ENCODE results near the gene KHSRP. TPM values are rescaled to one million over a fixed set of nuclear protein-coding genes. Genes with fewer than 3 reads are reported as not detected.
"Not testable (repeated sequence)": the region's sequence is repeated elsewhere in the genome, so short reads cannot be mapped to it uniquely, and the experiment has no call there.

KHSRP gene
- total RNA-seq, 2 donors from 2014 or later: 210 to 433 TPM

DNA sequence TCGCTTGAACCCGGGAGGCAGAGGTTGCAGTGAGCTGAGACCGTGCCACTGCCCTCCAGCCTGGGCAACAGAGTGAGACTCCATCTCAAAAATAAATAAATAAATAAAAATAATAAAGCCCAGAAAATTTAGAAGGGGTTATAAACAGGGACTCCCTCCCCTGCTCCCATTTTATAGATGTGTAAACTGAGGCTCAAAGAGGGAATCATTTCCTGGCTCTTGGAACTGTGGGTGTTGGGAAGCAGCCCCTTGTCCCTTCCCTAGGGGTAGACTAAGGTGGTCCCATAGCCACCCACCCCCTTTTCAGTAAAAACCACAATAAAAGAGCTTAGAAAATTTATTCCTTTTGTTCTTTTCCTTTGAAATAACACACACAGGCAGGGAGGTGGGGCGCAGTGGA lies 15.1 kb upstream of the KHSRP start:
- Histone ChIP-seq H3K27me3 (no peaks in the 10 kb centered on the region), H3K27ac (no peak overlapping the region), H3K9ac (ENCODE audit: low read depth in 2 of 2, low read length in 2 of 2) (no peak overlapping the region), H3K36me3 (no peaks in the 10 kb centered on the region), H3K4me3 (no peak overlapping the region), H3K4me1 (no peaks in the 10 kb centered on the region), H3K9me3 (no peaks in the 10 kb centered on the region)
- intact Hi-C loops (cut with DNase I): no loop called here
- DNase-seq: no peak
- TF ChIP-seq, protein P1, sequence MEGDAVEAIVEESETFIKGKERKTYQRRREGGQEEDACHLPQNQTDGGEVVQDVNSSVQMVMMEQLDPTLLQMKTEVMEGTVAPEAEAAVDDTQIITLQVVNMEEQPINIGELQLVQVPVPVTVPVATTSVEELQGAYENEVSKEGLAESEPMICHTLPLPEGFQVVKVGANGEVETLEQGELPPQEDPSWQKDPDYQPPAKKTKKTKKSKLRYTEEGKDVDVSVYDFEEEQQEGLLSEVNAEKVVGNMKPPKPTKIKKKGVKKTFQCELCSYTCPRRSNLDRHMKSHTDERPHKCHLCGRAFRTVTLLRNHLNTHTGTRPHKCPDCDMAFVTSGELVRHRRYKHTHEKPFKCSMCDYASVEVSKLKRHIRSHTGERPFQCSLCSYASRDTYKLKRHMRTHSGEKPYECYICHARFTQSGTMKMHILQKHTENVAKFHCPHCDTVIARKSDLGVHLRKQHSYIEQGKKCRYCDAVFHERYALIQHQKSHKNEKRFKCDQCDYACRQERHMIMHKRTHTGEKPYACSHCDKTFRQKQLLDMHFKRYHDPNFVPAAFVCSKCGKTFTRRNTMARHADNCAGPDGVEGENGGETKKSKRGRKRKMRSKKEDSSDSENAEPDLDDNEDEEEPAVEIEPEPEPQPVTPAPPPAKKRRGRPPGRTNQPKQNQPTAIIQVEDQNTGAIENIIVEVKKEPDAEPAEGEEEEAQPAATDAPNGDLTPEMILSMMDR (IDR thresholded peaks at IDR 0.05): no peak

DNA sequence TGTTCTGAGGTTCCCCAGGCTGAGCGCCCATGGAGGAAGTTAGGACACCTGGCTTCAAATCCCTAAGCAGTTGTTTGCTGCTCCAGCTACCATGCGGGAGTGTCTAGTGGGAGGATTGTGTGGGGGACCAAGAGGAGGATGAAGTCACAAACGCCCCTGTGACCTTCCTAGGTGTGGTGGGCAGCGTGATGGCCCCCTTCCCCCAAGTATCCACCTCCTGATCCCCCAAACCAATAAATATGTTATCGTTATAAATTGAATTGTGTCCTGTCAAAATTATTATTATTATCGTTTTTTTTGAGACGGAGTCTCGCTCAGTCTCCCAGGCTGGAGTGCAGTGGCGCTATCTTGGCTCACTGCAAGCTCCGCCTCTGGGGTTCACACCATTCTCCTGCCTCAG lies 9.1 kb upstream of the KHSRP start, which contains the start of gene SLC25A41:
Gene SLC25A41, minus strand, starts transcription at position 101 of the 400 bp plus-strand sequence. Its CDS starts 70 bp downstream, at position 31.
- no peak within 1 kb of the TSS for H3K4me3 ChIP-seq
- TF ChIP-seq, protein P1 (IDR thresholded peaks at IDR 0.05): no peak
- H3K27ac ChIP-seq: no peak within 1 kb of the TSS
- no peaks in the 10 kb centered on the region for H3K27me3 ChIP-seq
- intact Hi-C loops (cut with DNase I): no loop called here
- no peaks in the 10 kb centered on the region for H3K9me3 ChIP-seq
- no peaks in the 10 kb centered on the region for H3K4me1 ChIP-seq
- H3K9ac ChIP-seq (ENCODE audit: low read depth in 2 of 2, low read length in 2 of 2): no peak within 1 kb of the TSS
- DNase-seq: no peak
- no peaks in the 10 kb centered on the region for H3K36me3 ChIP-seq

DNA sequence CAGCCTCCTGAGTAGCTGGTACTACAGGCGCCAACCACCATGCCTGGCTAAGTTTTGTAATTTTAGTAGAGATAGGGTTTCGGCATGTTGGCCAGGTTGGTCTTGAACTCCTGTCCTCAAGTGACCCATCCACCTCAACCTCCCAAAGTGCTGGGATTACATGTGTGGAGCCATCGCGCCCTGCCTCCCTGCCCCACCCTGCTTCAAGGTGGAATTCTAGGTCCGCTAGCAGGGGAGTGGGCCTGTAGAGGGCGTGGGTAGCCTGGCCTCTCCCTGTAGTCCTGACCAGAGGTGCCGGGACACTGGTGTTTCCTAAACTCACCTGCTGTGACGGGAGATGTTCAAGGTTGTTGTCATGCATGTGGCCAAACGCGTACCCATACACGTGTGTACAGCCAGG lies 8.6 kb upstream of the KHSRP start:
- no peak for DNase-seq
- H3K4me1 ChIP-seq: no peaks in the 10 kb centered on the region
- no peak overlapping the region for H3K4me3 ChIP-seq
- intact Hi-C loops (cut with DNase I): no loop called here
- H3K36me3 ChIP-seq: no peaks in the 10 kb centered on the region
- H3K27ac ChIP-seq: no peak overlapping the region
- TF ChIP-seq, protein P1 (IDR thresholded peaks at IDR 0.05): no peak
- H3K9me3 ChIP-seq: no peaks in the 10 kb centered on the region
- no peaks in the 10 kb centered on the region for H3K27me3 ChIP-seq
- H3K9ac ChIP-seq (ENCODE audit: low read depth in 2 of 2, low read length in 2 of 2): no peak overlapping the region

DNA sequence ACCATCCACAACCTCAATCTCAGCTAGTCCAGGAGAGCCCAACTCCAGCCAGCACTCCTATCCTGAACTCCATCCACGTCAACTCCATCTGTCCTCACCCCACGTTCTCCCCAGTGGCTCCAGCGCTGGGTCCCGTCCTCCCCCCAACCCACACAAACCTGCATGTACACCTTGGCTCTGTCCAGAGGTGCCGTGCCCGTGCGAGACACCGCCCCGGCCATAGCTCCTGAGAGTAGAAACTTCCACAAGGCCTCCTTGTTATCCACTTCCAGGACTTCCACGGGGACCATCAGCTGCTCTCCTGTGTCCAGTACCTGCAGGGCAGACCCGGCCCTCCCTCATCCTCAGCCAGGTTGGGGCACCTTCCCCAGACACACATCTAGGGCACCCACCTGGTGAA lies 7.3 kb upstream of the KHSRP start:
- Histone ChIP-seq H3K9me3 (no peaks in the 10 kb centered on the region), H3K36me3 (no peaks in the 10 kb centered on the region), H3K27me3 (no peaks in the 10 kb centered on the region), H3K27ac (no peak overlapping the region), H3K9ac (ENCODE audit: low read depth in 2 of 2, low read length in 2 of 2) (no peak overlapping the region), H3K4me3 (no peak overlapping the region), H3K4me1 (no peaks in the 10 kb centered on the region)
- intact Hi-C loops (cut with DNase I): no loop called here
- DNase-seq: no peak
- TF ChIP-seq, protein P1 (IDR thresholded peaks at IDR 0.05): no peak

DNA sequence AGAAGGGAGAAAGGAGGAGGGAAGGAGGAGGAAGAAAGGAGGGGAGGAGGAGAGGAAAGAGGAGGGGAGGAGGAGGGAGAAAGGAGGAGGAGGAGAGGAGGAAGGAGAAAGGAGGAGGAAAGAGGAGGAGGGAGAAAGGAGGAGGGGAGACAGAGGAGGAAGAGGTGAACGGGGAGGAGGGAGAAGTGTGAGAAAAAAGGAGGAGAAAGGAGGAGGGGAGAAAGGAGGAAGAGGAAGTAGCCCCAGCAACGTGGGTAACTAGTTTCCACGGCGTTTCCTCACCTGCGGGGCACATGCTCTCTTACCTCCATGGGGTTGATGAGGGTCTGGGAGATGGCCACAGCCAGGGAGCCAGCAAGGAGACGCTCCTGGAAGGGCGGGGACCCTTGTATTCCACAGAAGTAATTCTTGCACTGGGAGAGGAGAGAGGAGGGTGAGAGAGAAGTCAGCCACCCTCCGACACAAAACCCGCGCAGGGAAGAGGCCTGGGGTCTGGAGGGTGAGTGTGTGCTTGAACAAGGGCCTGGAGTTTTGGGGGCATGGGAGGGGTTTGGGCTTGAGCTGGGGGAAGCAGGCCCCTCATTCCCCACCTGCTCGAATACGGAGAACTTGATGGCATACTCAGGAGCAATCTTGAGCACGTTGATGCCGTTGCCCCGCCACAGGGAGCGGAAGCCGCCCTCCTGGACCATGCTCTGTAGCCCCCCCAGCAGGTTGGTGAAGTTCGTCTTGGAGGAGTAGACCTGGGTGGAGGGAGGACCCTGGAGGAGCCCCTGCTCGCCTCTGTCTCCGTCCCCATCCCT lies 5.0 kb upstream of the KHSRP start:
- TF ChIP-seq, protein P1 (IDR thresholded peaks at IDR 0.05): no peak
- intact Hi-C loops (cut with DNase I): no loop called here
- DNase-seq: no peak
- H3K4me1 ChIP-seq: no peaks in the 10 kb centered on the region
- H3K27me3 ChIP-seq: no peaks in the 10 kb centered on the region
- no peak overlapping the region for H3K9ac ChIP-seq (ENCODE audit: low read depth in 2 of 2, low read length in 2 of 2)
- H3K4me3 ChIP-seq: no peak overlapping the region
- no peak overlapping the region for H3K27ac ChIP-seq
- no peaks in the 10 kb centered on the region for H3K9me3 ChIP-seq
- no peaks in the 10 kb centered on the region for H3K36me3 ChIP-seq

DNA sequence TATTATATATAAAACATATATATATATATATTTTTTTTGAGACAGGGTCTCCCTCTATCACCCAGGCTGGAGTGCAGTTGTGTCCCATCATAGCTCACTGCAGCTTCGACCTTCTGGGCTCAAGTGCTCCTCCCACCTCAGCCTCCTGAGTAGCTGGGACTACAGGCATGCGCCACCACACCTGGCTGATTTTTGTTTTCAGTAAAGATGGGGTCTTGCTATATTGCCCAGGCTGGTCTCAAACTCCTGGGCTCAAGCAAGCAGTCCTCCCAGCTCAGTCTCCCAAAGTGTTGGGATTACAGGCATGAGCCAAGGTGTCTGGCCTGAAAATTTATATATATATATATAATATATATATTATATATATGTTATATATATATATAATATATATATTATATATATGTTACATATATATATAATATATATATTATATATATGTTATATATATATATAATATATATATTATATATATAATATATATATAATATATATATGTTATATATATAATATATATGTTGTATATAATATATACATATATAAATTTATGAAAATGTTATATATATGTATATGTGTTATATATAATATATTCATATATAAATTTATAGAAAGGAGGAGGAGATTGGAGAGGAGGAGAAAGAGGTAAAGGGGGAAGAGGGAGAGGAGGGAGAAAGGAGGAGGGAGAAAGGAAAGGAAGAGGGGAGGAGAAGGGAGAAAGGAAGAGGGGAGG lies 4.2 kb upstream of the KHSRP start:
- H3K4me3 ChIP-seq; H3K9me3 ChIP-seq; DNase-seq; H3K36me3 ChIP-seq; H3K27ac ChIP-seq; H3K27me3 ChIP-seq; intact Hi-C loops (cut with DNase I); H3K4me1 ChIP-seq; H3K9ac ChIP-seq (ENCODE audit: low read depth in 2 of 2, low read length in 2 of 2): not testable (repeated sequence)
